GM10847 (cell line): ENCODE data around the gene ITPR2.

ENCODE experiments used
- POLR2A ChIP-seq: IDR thresholded peaks from 2 replicates; pipeline ENCODE4 v1.6.1; 2011; ENCODE audit not compliant: insufficient read length; ENCODE audit errors: extremely low read depth

The ITPR2 gene

DNA sequence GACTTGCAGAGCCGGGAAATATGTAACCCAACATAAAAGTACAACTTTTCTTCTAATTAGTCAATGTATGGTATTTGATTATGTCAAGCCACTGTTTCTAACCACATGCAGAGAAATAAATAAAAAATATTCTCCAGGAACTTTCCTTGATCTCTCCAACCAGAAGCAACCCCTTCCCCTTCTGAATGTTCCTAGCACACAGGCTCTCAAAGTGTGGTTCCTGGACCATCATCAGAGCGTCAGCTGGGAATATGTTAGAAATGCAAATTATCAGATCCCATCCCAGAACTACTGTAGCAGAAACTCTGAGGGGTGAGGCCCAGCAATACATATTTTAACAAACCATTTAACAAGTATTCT is 21.0 kb upstream of the ITPR2 start:
- TF ChIP-seq POLR2A: no peak

DNA sequence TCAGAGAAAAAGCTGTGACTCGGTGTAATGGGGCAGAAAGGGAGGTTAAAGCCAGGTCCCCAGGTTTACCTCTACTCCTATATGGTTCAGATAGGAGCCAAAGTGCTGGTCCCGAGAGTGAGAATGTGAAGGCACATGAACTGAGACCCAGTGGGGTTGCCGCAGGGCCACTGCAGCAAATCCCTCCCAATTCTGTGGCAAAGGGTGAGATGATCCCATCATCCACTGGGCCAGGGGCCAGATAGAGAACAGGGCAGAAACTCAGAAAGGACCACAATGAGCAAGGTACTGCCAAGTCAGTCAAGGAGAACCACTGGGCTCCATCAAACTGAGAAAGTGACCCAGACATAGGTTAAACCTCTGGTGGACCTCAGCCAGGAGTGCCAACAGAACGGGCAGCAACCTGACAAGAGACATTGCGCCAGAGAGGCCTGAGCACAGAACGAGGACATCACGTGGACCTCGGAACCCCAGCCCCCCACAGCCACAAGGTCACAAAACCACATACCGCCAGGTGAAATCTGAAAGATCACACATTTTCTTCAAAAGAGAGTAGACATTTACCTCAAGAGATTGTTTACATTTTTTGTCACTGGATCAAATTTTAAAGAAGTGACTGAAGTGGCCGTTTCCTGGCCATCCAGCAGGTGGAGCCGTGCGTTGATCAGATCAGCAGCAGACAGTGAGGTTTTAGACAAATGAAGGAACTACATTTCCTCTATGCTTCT is 20.5 kb upstream of the ITPR2 start:
- TF ChIP-seq POLR2A: no peak

DNA sequence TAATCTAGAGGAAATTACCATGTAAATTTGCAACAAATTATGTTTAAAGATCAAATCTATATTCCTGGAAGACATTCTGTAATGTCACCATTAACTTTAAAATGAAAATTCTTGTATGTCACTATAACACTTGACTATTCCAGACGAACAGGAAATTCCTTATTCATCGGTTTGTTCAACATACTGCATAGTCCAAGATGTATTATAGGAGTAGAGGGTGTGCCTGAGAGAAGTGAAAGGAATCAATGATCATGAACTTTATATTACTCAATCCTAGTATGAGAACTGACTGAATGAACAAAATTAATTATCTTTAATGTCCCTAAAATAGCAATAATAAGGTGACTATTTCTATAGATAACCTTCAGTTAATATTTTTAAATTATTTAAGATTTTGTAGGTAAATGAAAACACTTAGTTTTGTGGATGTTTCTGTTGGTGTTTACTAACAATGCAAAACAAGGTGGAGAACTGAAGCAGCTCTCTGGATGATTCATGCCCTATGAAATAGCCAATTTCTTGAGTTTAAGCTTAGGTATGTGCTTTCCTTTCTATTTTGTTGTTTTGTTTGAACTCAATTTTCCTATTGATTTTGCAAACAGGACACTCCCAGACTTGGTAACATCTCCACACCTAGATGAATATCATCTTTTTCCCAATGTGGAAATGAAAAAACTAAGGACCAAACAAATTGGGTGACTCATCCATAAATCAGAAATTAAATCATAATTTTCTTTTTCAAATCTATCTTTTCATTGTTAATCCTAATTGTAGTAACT is 18.2 kb upstream of the ITPR2 start:
- no peak for TF ChIP-seq POLR2A

DNA sequence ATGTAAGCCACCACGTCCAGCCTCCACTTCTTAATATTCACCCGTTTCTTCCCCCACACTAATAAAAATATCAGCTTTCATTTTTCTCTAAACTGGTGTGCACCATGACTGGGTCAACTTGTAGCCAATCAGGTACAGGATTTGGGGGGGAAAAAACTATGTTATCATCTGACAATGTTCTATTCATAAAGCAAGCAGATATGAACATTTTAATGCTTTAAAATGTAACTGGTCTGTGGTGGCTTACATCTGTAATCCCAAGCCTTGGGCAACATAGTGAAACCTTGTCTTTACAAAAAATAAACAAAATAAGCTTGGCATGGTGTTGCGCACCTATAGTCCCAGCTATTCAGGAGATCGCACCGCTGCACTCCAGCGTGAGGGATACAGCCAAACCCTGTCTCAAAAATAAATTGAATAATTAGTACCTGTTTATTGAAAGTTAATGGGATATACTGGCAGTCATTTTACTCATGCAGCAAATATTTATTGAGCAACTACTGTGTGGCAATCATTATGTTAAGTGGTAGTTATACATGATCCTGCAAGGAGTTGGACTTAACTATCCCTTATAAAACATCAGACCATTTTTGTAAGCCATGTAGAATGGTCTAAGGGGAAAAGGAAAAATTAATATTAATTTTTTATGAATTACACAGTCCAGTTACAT is 15.3 kb upstream of the ITPR2 start:
- no peak for TF ChIP-seq POLR2A

DNA sequence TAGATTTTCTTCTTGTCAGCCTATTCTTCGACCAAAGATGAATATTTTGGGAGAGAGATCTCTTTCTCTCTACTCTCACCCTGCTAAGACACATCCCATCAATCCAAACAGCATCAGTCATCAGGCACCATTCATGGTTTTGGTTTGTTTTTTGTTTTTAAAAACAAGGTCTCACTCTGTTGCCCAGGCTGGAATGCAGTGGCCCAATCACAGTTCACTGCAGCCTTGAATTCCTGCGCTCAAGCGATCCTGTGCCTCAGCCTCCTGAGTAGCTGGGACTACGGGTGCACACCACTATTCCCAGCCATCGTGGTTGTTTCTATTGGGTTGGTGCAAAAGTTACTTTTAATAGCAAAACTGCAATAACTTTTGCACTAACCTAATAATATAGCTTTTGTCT is 14.4 kb upstream of the ITPR2 start:
- no peak for TF ChIP-seq POLR2A

DNA sequence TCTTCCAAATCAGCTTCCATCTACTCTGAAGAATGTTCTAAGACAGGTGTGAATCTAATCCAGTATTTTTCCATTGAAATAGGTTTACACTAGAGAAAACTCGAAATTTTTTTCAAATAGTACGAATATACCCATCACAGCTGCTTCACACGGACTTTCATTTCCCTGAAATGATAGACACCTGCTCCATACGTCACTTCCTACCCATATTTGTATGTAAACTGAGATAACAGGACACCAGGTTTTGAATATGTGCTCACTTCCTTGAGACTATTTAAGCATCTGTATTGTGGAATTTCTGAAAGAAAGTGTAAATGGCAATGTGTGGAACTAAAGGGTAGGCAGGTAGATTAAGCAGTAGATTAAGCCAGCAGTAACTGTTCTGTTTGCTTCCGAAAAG is 13.4 kb upstream of the ITPR2 start:
- no peak for TF ChIP-seq POLR2A

DNA sequence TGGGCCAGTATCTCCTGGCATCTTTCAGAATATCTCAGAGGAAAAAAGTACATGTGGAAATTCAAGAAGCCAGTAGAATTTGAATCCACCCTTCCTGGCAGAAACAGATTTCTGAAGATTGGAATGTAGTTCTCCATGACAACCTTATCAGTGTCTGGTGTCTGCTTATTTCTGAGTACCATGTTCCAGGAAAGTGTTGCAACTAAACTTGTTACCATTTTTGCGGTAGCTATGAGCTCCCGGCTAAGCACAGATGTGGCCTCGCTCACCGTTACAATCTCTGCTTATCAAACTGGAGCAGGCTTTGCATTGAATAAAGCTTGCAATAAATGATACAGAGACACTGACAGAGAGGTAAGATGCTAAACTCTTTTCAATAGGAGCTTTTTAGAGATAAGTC is 13.0 kb upstream of the ITPR2 start:
- no peak for TF ChIP-seq POLR2A

DNA sequence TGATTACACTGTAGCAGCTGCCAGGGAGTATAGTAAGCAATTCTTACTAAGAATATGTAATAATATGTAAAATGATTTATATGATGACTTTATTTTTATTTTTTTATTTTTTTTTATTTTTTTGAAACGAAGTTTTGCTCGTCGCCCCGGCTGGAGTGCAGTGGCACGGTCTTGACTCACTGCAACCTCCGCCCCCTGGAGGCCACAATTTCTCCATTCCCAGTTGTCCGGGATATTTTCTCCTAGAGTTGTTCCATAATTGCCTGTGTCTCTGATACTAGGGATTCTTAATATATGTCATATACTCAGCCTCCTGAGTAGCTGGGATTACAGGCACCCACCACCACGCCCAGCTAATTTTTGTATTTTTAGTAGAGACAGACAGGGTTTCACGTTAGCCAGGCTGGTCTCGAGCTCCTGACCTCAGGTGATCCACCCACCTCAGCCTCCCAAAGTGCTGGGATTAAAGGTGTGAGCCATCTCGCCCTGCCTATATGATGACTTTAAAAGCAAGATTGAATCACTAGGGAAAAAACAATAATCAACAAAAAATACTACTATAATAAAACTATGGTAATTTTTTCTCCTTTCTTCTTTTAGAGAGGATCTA is 12.2 kb upstream of the ITPR2 start:
- no peak for TF ChIP-seq POLR2A

DNA sequence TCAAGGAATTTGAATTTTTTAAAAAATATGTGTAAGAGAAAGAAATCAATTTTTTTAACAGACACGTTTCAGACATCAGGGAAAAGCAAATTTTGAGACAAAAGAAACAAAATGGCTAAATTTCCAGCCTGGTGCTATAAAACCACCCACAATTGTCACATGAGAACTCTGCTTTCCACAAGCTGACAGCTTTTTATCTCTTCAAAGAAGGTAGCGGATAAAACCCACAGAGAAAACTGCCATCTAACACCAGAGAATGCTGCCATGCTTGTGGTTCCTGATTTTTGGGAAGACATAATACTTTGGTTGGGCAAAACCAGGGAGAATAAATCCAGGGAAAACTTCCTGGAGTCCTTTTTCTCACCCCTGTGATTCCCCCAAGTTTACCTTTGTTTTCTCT is 10.3 kb upstream of the ITPR2 start:
- no peak for TF ChIP-seq POLR2A

DNA sequence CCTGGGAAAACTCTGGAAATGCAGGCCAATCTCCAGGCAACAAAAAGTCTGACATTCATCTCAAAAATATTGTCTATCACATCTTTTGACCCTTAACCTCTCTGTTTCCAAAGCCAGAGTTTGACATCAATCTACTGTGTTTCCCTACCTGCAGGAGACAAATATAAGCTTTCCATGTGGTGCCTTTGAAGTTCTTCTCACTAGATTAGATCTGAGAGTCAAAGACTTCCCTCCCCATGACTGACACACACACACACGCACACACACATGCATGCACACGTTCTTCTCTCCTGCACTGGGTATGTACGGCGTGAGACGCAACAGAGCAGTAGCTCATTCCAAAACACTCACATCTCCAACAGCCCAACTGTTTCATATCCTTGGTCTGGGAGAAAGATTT is 8.1 kb upstream of the ITPR2 start:
- no peak for TF ChIP-seq POLR2A

DNA sequence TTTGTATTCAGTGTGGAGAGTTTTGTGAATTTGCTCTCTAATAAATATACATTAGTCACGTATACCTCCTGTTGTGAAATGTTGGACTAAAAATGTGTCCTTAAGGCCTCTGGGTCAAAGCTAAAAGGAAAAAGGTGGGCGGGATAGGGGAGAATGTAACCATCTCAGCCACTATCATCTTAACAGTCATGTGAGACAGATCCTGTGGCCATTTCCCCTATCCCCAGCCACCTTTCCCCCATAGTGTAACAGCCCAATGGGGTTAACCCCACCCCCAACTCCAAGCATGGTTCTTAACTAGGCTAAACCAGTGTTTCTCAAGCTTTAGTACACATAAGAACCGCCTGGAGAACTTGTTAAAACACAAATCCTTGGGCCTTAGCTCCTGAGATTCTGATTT is 6.5 kb upstream of the ITPR2 start:
- no peak for TF ChIP-seq POLR2A

DNA sequence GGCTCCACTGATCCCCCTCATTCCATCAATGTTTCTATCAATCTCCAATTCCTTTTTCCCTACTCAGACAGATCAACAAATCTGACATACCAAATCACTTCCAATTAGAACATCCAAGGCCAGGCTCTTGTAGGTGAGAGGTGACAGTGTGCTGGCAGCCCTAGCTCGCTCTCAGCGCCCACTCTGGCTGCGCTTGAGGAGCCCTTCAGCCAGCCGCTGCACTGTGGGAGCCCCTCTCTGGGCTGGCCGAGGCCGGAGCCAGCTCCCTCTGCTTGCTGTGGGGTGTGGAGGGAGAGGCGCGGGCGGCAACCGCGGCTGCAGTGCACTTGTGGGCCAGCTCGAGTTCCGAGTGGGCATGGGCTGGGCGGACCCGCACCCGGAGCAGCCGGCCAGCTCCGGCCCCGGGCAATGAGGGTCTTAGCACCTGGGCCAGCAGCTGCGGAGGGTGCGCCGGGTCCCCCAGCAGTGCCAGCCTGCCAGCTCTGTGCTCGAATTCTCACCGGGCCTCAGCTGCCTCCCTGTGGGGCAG is 6.0 kb upstream of the ITPR2 start:
- TF ChIP-seq POLR2A: no peak

DNA sequence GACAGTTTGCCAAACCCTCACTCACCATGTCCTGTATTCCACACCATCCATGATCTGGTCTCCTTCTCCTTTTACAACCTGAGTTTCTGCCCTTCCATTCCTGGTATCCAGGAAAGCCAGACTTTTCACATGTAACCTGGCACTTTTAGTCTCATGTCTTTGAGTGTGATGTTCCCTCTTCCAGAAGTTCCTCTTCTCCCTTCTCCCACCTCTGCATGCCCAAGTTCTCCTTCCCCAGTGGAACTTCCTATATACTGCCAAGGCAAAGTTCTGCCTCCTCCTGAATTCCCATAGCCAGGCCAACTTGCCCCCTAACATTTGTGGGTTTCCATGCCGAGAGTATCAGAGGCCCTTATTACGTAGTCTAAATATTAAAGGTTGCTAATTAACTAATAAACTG is 3.2 kb upstream of the ITPR2 start:
- TF ChIP-seq POLR2A: no peak

DNA sequence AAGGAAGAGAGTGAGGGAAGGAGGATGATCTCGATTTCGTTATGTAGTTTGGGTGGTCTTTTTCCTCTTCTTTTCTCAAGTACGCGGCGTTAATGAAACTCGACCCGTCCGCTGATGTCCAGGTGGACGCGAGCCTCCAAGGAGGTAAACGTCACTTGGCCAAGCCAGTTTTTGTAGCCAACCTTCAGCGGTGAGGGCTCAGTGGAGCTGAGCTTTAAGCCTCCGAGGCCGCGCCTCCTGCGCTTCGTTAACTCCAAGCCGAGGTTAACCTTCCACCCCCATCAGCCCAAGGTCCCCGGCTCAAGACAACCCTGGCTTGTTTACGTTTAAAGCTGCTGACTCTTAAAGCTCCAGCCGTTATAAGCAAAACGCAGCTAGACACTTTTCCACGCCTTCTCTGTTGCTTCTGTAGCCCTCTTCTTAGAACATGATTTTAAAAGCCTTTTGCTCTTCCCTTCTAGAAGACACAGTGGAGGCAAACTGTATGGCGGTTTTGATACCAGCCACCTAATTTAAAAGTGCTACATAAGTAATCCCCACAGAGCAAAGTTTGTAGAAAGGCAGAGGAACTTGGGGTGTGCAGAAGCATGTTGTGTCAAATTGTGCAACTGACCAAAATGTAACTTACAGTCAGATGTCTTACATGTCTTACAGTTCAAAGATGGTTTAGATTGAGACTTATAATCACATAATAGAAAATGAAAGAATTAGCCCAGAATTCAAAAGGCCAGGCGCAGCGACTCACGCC is 923 bp upstream of the ITPR2 start:
- no peak for TF ChIP-seq POLR2A

DNA sequence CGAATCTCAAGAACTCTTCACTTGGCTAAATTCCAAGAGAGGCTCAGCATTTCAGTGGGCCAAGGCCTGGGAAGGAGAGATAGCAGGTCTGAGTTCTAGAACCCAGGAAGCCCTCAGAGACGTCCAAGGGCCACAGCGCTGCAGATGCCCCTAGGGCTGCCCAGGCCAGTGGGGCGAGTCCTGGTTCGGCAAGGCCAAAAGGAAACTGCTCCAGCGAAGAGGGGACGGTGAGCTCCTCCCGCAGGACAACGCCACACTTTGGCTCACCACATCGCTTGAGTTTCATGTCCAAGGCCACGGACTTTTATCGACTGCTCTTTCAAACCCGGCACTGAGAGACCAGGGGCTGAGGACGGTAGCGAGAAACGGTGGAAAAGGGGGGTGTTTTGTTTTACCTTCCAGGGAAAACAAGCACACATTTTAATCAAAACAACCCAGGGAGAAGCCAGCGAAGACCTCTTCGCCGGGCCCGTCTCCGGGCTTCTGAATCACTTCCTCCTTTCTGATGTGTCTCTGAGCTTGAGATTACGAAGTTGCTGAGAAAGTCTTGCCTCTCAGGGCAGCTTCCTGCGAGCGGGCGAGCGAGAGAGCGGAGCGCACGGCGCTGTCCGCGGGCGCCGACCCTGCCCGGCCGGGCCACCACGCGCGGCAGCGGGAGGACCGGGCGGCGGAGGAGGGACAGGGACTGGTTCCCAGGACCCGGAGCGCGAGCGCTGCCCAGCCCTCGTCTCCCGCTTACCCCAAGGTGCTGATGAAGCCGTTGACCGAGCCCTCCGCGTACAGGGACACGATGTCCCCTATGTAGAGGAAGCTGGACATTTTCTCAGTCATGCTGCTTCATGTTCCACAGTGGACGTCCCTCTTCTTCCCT is 808 bp downstream of the ITPR2 start:
- peak; percentile 43 for TF ChIP-seq POLR2A
